Activated CD4-positive, CD25-positive, alpha-beta regulatory T cell treated with anti-CD3 and anti-CD28 coated beads, Interleukin-2, amount 50 U/mL, for 72 hours (primary cell): Measurements from ENCODE around the gene MAML2.
"Not testable (repeated sequence)": the region's sequence is repeated elsewhere in the genome, so short reads cannot be mapped to it uniquely, and the experiment has no call there.

Experiments used
- DNase-seq: peaks from one replicate; pipeline ENCODE4 v3.0.0; 2021

The MAML2 gene

DNA sequence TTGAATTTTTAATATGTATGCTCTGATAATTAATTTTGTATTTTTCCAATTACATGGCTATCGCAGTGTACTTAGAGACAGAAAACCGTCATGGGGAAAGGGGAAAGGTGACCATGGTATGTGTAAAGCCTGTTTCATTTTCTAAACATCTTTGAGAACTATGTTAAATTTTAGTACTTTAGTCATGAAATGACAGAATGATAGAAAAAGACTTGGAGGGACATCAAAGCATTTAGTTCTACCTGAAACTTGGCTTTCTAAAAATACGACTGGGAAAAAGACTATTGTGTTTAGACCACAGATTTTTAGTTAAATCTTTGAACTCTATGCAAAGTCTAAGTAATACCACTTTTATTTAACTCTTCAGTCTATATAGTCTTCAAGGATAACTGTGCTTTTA lies 54.1 kb downstream of the MAML2 start:
- DNase-seq: no peak

DNA sequence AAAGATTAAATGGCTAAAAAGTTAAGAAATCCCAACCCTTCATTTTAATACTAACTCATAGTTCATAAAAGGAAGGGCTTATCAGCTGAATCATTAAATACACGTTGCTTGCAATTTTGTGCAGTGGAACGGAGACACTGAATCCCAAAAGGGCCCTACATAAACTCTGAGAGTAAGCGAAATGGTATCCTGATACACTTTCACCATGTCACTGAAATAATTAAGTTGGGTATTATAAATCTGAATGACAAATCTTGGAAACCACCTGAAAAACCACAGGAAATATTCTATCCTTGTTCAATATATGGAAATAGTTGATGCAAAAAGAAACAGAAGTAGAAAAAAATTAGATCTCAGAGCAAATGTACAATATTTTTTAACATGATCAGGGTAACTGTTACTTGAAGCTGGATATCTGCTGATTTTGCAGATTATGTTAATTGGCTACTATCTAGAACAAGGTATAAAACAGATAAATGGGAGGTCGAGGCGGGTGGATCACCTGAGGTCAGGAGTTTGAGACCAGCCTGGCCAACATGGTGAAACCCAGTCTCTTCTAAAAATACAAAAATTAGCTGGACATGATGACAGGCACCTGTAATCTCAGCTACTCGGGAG lies 55.1 kb downstream of the MAML2 start:
- DNase-seq: no peak

DNA sequence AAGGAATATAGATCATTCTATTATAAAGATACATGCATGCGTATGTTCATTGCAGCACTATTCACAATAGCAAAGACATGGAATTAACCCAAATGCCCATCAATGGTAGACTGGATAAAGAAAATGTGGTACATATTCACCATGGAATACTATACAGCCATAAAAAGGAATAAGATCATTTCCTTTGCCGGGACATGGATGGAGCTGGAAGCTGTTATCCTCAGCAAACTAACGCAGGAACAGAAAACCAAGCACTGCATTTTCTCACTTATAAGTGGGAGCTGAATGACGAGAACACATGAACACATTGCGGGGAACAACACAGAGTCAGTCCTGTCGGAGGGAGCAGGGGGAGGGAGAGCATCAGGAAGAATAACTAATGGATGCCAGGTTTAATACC lies 57.0 kb downstream of the MAML2 start:
- not testable (repeated sequence) for DNase-seq

DNA sequence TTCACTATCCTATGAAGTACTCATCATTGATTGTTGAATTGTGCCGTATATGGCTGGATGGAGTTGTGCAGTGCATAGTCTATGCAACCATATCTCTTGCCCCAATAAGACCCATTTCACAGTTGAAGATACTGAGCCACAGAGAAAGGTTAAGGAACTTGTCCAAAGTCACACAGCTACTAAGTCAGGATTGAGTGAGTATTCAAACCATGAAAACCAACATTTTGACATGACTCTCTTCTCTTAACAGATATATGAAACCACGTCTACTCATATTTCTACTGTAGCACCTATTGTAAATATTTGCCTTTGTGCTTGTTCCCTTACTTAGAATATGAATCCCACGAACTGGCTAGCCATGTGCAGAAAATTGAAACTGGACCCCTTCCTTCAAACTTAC lies 58.1 kb downstream of the MAML2 start:
- no peak for DNase-seq

DNA sequence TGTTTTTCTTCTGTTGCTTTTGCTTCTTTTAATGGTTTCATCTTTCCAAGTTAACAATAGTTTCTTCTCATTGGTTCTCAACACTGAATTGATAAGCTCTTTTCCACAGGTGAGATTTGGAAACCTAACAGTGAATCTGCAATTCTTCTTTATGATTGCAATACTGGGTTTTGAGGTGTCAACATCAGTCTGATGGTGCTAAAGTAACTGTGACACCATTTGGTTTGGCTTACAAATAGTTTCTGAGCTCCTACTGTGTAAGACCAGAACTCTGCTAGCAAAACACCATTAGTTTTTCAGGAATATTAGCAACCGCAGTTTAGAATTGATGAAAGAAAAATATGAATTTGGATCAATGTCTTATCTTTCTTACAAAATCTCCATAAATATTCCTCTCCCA lies 58.6 kb downstream of the MAML2 start:
- no peak for DNase-seq

DNA sequence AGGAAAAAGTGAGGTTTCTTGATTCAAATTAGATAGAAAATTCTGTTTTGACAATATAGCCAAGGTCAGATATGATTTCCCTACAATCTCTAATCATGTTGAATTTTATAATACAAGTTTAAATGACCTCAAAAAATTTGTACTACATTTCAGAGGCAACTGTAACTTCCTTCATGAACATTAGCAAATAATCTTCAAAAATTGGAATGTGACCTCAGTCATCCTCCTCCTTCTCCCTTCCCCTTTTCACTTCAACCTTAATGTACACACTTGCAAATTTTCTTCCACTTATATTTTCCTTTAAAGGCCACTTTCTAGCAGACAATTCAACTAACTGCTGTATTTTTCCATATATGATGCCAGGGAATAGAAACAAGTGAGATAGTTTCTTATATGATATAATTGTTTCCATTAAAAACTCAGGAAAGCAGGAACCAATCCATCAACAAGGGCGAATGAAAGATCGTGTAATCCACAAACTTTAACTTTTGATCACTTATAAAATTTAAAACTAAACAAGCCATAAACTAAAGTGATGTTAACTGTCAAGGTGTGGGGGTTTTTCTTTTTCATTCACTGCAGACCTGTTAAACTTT lies 60.3 kb downstream of the MAML2 start:
- DNase-seq: no peak

DNA sequence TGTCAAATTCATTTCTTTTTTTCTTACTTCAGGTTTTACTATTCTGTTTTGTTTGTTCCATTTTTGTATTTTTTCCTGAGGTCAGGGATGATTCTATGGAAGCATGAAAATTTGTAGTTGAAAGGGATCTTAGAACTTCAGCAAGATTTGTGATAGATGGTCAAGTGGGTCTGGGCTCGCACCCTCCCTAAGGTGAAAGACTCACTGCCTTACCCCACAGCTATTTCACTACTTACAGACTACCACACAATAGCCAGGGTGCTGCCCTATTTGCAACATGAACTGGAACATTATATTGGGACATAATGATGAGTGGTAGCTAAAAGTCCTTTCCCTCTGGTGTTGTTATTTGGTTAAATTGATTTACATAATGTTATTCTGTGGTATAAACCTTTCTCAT lies 62.6 kb downstream of the MAML2 start:
- DNase-seq: no peak

DNA sequence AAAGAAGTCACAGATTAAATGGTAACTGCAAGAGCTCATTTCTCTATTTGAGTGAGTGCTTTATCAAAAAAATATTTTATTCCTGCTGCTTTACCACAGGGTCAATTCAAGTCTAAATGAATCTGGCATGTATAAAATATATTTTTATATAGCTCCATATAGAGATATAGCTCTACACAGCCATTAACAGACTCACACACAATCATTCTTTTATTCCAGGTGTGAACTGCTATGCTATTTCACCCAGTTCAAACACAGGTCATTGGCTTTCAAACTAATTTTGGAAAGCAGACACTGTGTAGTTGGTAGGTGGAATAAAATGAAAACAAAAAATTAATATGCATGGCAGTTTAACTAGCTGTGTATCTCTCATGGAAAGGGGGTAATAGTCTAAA lies 63.1 kb downstream of the MAML2 start:
- no peak for DNase-seq

DNA sequence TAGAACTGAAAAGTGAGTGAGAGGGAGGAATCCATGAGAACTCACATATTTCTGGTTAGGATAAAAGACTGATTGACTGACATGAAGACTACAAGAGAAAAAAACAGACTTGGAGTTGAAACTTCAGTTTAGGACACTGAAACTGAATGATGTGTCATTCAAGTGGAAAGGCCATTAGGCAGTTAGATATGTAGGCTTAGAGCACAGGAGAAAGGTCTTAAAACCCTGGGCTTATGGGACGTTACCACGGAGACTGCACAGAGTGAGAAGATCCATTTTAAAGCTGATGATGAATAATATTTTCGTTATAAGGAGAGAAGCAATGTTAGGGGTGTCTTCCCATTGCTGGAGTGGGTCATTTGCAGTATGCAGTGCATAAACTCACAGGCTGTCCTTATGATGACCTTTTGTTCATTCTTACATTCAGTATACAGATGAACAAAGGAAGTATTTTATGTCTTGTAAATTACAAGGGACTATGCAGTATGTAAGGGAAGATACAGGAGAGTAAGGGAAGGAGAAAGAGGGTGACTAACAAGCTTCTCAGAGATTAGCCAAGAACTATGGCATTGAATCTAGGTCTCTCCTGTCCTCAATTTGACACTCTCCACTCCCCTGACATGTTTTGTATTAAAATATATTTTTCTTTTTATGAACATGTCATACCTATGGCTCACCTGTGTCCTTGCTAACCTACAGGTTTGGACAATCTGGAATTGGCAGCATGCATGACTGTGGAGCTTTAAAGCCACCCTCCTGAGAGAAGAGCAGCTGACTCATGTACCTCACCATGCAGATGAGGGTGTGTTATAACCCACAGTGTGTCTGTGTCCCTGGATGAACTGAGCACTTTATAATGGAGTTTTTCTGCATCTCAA lies 63.7 kb downstream of the MAML2 start:
- DNase-seq: no peak

DNA sequence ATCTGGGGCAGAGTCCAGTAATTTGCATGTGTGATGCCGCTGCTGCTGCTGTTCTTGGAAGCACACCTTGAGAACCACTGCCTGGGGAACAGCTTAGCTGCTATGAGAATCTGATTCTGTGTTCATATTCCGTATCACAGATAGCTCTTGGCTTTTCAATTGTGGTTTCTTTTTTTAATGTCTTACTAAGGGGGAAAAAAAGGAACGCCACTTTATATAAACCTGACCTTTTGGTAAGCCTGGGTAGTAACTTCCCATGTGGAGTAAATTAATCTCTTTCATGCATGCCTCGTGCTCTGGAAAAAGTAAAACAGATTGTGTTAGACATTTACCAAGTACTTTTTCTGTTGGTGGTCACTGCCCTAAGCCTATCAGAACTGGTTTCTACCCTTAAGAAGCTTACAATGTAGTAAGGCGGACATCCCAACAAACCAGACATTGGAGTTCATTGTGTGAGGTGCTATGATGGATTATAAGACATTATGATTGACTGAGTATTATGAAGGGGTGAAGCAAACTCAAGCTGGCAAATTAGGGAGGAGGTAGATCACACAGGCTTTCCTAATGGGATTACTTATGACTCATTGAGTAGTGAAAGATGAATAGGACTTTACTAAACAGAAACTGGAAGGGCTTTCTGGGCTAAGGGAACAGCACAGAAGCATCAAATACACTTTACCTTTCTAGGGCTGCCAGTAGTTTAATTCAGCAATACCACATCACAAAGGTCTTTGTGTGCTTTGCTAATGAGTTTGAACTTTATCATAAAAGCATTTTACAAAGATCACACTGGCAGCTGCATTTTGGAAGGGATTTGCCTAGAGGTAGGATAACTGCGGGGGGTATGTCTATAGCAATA lies 64.7 kb downstream of the MAML2 start:
- no peak for DNase-seq

DNA sequence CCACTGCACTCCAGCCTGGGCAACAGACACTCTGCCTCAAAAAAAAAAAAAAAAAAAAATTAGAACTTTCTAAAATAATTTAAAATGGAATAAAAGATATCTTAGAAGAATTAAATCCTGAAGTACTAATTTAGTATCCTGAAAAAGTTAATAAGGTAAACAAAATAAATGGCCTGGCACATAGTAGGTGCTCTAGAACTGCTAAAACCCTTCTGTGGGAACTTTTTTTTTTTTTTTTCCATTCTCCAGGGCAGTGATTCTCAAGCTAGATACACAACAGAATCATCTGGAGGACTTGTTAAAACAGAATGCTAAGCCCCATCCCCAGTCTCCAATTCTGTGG lies 65.3 kb downstream of the MAML2 start:
- DNase-seq: no peak

DNA sequence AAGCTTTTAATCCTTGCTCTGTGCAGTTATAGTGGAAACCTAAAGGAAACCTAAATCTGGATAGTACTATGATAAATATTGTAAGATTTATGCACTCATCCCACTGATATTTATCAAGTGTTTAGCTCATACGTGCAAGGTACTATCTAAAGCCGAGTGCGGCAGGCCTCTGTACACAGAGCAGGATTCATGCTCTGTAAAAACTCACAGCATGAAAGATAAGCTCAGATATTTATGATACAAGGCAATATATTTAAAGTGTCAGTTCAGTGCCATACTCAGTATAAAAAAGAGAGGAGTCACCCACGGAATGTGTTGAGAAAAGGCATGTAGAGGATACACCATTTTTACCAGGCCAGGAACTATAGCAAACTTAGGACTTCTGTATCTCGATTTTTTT lies 66.2 kb downstream of the MAML2 start:
- DNase-seq: no peak

DNA sequence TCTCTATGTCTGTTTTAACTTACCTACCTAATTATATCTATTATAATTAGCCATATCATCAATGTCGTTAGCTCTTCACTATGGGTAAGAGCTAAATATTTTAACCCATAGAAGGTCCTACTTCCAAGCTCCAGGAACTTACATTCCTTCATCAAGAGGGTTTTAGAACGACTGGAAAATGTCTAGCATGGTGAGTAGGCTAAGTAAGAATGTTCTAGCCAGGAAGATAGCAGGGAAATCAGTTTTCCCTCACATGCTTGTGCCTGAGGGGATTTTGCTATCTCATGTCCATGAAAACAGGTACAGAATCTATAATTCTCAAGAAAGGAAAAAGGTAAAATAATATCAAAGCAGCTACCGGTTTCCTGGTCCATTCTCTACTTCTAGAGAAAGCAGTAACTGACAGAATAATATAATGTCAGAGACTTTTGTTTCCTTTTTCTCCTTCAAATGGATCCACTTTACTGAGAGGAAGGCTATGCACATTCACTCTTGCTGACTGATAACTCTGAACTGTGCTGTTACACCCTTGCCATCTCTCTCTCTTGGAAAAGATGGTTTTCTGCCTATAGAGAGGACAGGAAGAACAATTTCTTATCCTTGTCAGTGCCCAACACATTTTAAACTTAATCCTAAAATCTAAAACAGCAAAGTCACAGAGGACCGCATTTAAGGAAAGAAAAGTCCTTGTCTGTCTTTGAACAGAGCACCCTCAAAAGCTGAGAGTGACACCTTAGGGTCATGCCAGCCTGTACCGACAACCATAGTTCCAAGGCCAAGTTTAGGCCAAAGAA lies 67.0 kb downstream of the MAML2 start:
- no peak for DNase-seq

DNA sequence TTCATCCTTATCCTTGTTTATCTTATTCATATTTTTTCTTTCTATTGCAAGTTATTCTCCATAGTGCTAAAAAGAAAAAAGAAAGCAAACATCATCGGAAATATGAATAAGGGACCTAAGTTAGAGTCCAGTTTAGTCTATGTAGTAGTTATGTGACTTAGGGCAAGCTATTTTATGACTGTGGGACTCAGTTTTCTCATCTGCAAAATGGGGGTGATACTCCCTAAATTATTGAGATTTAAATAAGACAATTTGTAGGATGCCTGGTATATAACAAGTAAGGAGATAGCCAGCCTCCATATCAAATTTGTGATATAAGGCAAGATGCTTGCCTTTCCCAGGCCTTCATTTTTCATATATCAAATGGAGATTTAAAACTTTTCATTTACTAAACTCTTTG lies 69.5 kb downstream of the MAML2 start:
- no peak for DNase-seq

DNA sequence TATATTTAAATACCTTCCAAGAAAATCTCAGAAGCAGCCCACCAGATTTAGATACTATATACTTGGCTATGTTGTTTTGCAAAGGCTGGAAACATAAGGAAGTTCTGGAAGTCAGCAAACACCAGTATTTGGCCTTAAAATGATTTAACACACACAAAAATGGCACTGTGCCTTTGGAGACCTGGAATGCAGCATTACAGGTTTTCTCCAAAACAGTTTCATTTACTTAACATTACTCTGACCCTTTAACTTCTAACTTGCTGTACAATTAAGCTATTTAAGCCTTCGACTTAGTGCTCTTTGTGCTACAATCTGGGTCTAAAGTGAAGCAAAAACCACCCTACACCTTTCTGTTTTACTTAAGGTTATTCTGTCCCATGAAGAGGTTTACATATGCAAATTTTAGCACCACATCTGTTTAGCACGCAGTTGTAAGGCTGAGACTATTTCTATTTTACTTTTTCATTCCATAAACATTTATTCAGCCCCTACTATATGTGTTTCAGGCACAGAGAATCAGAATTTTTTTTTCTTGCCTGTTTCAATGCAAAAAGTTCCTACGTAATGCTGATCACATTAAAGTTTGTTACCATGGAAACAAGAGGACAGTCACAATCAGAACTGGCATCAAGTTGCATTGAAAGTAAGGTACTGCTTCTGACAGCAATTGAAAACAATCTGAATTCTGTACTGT lies 70.3 kb downstream of the MAML2 start:
- no peak for DNase-seq

DNA sequence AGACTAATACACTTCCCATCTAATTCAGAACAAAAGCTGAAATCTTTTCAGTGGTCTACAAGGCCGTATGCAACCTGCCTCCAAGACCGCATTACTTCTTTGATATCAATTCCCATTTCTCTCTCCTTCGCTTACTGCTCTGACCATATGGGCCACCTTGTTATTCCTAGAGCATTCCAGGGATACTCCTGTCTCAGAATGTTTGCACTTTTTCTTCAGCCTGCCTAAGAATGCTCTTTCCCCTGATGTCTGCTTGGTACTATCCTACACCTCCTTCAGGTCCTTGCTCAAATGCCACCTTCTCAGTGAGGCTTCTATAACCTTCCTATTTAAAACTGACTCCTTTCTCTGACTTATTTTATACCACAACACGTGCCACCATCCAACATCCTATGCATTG lies 71.2 kb downstream of the MAML2 start:
- no peak for DNase-seq

DNA sequence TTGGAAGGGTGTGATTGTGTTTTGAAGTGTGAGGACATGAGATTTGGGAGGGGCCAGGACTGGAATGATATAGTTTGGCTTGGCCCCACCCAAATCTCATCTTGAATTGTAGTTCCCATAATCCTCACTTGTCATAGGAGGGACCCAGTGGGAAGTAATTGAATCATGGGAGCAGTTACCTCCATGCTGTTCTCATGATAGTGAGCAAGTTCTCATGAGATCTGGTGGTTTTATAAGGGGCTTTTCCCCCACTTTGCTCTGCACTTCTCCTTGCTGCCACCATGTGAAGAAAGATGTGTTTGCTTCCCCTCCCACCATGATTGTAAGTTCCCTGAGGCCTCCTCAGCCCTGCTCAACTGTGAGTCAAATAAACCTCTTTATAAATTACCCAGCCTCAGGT lies 71.6 kb downstream of the MAML2 start:
- DNase-seq: not testable (repeated sequence)

DNA sequence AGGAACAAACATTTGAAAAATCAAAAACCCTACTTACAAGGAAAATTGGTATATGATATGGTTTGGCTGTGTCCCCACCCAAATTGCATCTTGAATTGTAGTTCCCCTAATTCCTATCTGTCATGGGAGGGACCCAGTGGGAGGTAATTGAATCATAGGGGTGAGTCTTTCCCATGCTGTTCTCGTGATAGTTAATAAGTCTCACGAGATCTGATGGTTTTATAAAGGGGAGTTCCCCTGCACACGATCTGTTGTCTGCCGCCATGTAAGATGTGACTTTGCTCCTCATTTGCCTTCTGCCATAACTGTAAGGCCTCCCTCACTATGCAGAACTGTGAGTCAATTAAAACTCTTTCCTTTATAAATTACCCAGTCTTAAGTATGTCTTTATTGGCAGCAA lies 74.5 kb downstream of the MAML2 start:
- not testable (repeated sequence) for DNase-seq

DNA sequence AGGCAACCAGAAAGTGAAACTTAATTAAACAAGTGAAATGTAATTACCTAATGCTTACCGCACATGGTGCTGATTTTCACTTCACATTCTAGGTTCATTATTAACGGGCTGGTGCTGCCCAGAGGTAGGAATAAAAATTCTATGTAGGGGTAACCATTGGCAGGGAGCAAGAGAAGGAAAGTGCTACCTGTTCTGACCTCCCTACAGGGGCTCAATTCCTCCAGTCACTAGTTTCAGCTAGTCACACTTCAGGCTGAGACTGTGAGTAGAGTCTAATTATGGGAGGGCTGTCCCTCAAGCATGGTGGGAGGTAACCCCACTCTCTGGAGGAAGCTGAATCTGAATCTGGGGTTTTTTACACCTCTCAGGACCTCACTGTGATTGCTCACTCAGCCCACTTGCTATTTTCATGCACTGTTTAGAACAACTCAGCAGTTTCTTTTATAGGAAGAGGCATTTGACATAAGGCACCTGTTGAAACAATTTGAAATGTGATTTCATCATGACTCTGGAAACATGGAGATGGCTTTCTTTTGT lies 75.4 kb downstream of the MAML2 start:
- DNase-seq: no peak

DNA sequence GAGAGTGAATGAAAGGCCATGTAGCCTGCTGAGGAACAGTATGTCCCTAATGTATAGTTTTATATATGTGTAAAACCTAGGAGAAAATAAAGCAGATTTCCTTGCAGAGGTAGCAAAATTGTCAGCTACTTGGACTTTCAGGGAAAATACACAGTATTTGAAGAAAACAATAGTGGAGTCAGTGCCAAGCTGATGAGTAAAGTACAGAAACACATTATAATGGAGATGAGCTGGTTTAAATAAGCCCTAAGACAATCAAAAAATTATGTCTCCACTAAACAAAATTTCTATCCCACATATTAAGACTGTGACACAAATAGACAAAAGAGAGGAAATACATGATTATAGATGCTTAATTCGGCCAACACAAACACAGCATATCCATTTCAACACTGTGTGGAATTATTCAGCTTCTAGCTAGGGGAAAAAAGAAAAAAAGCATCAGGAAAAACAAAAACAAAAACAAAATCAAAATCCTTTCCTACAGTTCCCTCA lies 75.9 kb downstream of the MAML2 start:
- no peak for DNase-seq

DNA sequence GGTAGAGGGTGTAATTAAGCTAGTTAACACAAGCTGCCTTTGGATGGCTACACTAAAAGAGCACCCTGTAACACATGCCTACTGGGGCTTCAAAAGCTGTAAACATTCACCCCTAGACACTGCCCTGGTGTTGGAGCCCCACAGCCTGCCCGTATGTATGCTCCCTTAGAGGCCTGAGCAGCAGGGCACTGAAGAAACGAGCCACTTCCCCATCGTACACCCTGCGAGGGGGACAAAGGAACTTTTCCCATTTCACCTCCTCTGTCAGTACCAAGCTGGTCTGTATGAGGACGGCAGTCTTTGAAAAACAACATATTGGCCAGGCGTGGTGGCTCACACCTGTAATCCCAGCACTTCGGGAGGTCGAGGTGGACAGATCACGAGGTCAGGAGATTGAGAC lies 77.0 kb downstream of the MAML2 start:
- DNase-seq: no peak
